GM12891 (cell line): Measurements from ENCODE around the gene BCL7A.

ENCODE experiments used
- POLR2A ChIP-seq: IDR thresholded peaks from 2 replicates; pipeline ENCODE4 v1.6.1; 2011; ENCODE audit warnings: low read depth, low read length, control low read depth
- POLR2AphosphoS5 ChIP-seq: IDR thresholded peaks from 2 replicates; pipeline ENCODE4 v1.6.1; 2011; ENCODE audit warnings: low read depth, low read length, control low read depth
- TAF1 ChIP-seq: IDR thresholded peaks from 2 replicates; pipeline ENCODE4 v1.6.1; 2011; ENCODE audit warnings: low read depth, low read length, control low read depth

GRCh38 chr12:122085591-122085990 lies 63.9 kb downstream of the BCL7A start:
- TF ChIP-seq POLR2AphosphoS5 (no peak), TAF1 (no peak), POLR2A (no peak)
